Suprapubic skin (tissue), 3 donors: ENCODE measurements around the gene CRTAC1.

Source experiments
- CTCF ChIP-seq, 2 donors: fragments of 200-600 bp in 1 of 2; fragments of 450-650 bp in 1 of 2; sonication (generic) in 1 of 2; IDR thresholded peaks; one replicate each; pipeline ENCODE4 v1.5.1; 2016 to 2019; ENCODE audit warnings: antibody characterized with exemption in 2 of 2, mild to moderate bottlenecking in 1 of 2, moderate library complexity in 1 of 2
- EP300 ChIP-seq: sonication (generic); formaldehyde crosslinking; IDR thresholded peaks from one replicate; pipeline ENCODE4 v1.6.1; 2017; ENCODE audit warnings: antibody characterized with exemption

GRCh38 chr10:97919012-97919411 lies 111.4 kb downstream of the CRTAC1 start:
- TF ChIP-seq CTCF (IDR thresholded peaks at IDR 0.05) (no peak), EP300 (no peak)
